Sigmoid colon (tissue), 7 donors: ENCODE results near the gene GPD2. TPM values are rescaled to one million over a fixed set of nuclear protein-coding genes. Genes with fewer than 3 reads are reported as not detected.

Source experiments
- DNase-seq: peaks from one replicate; pipeline ENCODE4 v3.0.0-alpha.2; 2019
- H3K27ac ChIP-seq, 4 donors: fragments of 200-600 bp; sonication (generic); one replicate each; pipeline ENCODE4 v1.5.1; 2016 to 2019; ENCODE audit warnings: mild to moderate bottlenecking in 1 of 4
- H3K27me3 ChIP-seq, 3 donors: fragments of 200-600 bp; sonication (generic); one replicate each; pipeline ENCODE4 v1.5.1; 2019; ENCODE audit warnings: mild to moderate bottlenecking in 1 of 3
- H3K36me3 ChIP-seq, 4 donors: fragments of 200-600 bp; sonication (generic); one replicate each; pipeline ENCODE4 v1.5.1; 2016 to 2019
- H3K4me1 ChIP-seq, 4 donors: fragments of 200-600 bp; sonication (generic); one replicate each; pipeline ENCODE4 v1.5.1; 2017 to 2019
- H3K4me3 ChIP-seq, 4 donors: fragments of 200-600 bp; sonication (generic); one replicate each; pipeline ENCODE4 v1.5.1; 2017 to 2019; ENCODE audit warnings: mild to moderate bottlenecking in 2 of 4, moderate library complexity in 1 of 4
- H3K9me3 ChIP-seq, 4 donors: fragments of 200-600 bp in 3 of 4; sonication (generic) in 3 of 4; one replicate each; pipeline versions ENCODE4 v1.5.1 to v1.6.1; 2013 to 2019
- CTCF ChIP-seq, 4 experiments: fragments of 450-650 bp in 3 of 4; fragments of 200-600 bp in 1 of 4; IDR thresholded peaks; one replicate each; pipeline ENCODE4 v1.5.1; 2016 to 2019; ENCODE audit warnings: antibody characterized with exemption in 4 of 4, mild to moderate bottlenecking in 3 of 4, moderate library complexity in 2 of 4
- EP300 ChIP-seq, 4 donors: sonication (generic); formaldehyde crosslinking; IDR thresholded peaks; one replicate each; pipeline ENCODE4 v1.6.1; 2017; ENCODE audit warnings: antibody characterized with exemption in 4 of 4
- POLR2A ChIP-seq, 2 donors: fragments of 450-650 bp; IDR thresholded peaks; one replicate each; pipeline ENCODE4 v1.6.1; 2016; ENCODE audit warnings: antibody characterized with exemption in 2 of 2, mild to moderate bottlenecking in 2 of 2, moderate library complexity in 2 of 2
- POLR2AphosphoS5 ChIP-seq, 4 donors: sonication (generic); formaldehyde crosslinking; IDR thresholded peaks; one replicate each; pipeline ENCODE4 v1.6.1; 2017; ENCODE audit warnings: antibody characterized with exemption in 4 of 4
- WGBS, 2 donors: extraction: QIAGEN DNeasy Blood & Tissue Kit; methylation state at CpG; one replicate each; pipeline ENCODE4 v1.1.7; 2013; 5-methylcytosine and 5-hydroxymethylcytosine counted together
- intact Hi-C: fragments of 100-400 bp; cut with DNase I; formaldehyde crosslinking; loops from one replicate; pipeline ENCODE4 v1.15.1; 2023
- polyA plus RNA-seq, 3 donors: library from polyadenylated mRNA; stranded (reverse); fragments of 200-250 nt; gene quantifications; one replicate each; pipeline ENCODE4 v1.2.3, GENCODE V29; 2013
- total RNA-seq, 4 donors: library from RNA; depleted of rRNA; stranded (reverse); fragments of >200 nt; gene quantifications; one replicate each; pipeline ENCODE4 v1.1.0, GENCODE V29; 2016
- donor health status: healthy with polysubstance abuse.
- donor health status: Bipolar disorder and iron deficiency.
- donor health status: healthy.

GPD2 gene
- total RNA-seq, result 10 to 100 TPM; 15.0 to 44.6 (median 17.9) TPM
- polyA plus RNA-seq, result 10 to 100 TPM; 13.2 to 16.4 (median 15.4) TPM

- no peaks in the 10 kb centered on the region for H3K9me3 ChIP-seq
- H3K27ac ChIP-seq, result peak within 1 kb of the TSS; percentile 96 to 99 (median 98)
- 0 to 1% methylated on average over 79 of the region's 79 CpGs for WGBS, 2 donors
- peaks cover 0 to 29% (median 21%) of the 10 kb centered on the region in 4 donors for H3K4me1 ChIP-seq
- no peaks in the 10 kb centered on the region for H3K36me3 ChIP-seq
- intact Hi-C loops, result loop anchor here (1.0 to 2.0 kb wide), 4 partner anchors 35 to 101 kb away; no protein-coding TSS in a partner anchor
- no peaks in the 10 kb centered on the region for H3K27me3 ChIP-seq
- DNase-seq, result peak; percentile 95
- TF ChIP-seq EP300 (IDR thresholded peaks at IDR 0.05), result no peak
- TF ChIP-seq POLR2A (IDR thresholded peaks at IDR 0.05), result peak in 1 of 2 donors; percentile 71
- TF ChIP-seq POLR2AphosphoS5 (IDR thresholded peaks at IDR 0.05), result peak; percentile 81 to 88 (median 84)
- no peak for TF ChIP-seq CTCF (IDR thresholded peaks at IDR 0.05)
- H3K4me3 ChIP-seq, result peak within 1 kb of the TSS; percentile 53 to 82 (median 72)
These were observed at the start of gene GPD2 for GRCh38 chr2:156435718-156436496. Gene GPD2, plus strand, starts transcription at chr2:156436379. Its CDS starts 39,727 bp downstream, at chr2:156476106.

GRCh38 chr2:156394033-156394741 is 42.0 kb upstream of the GPD2 start:
- Histone ChIP-seq H3K4me3 (no peak overlapping the region), H3K36me3 (no peaks in the 10 kb centered on the region), H3K27ac (no peak overlapping the region), H3K4me1 (peaks cover 0 to under 1% (median 0%) of the 10 kb centered on the region in 4 donors), H3K9me3 (no peaks in the 10 kb centered on the region), H3K27me3 (no peaks in the 10 kb centered on the region)
- no peak for DNase-seq
- WGBS, 2 donors, result 84 to 95% methylated on average over 26 of the region's 26 CpGs
- intact Hi-C loops, result no loop called here
- no peak for TF ChIP-seq POLR2A (IDR thresholded peaks at IDR 0.05)
- TF ChIP-seq POLR2AphosphoS5 (IDR thresholded peaks at IDR 0.05), result no peak
- no peak for TF ChIP-seq CTCF (IDR thresholded peaks at IDR 0.05)
- TF ChIP-seq EP300 (IDR thresholded peaks at IDR 0.05), result no peak

- intact Hi-C loops, result no loop called here
- Histone ChIP-seq H3K36me3 (no peaks in the 10 kb centered on the region), H3K27ac (no peak overlapping the region), H3K4me1 (peaks cover 2 to 8% (median 5%) of the 10 kb centered on the region in 4 donors), H3K9me3 (no peaks in the 10 kb centered on the region), H3K4me3 (no peak overlapping the region), H3K27me3 (no peaks in the 10 kb centered on the region)
- no peak for DNase-seq
- TF ChIP-seq EP300 (IDR thresholded peaks at IDR 0.05) (no peak), POLR2AphosphoS5 (IDR thresholded peaks at IDR 0.05) (no peak), CTCF (IDR thresholded peaks at IDR 0.05) (no peak), POLR2A (IDR thresholded peaks at IDR 0.05) (no peak)
- 72 to 87% methylated on average over 2 of the region's 2 CpGs for WGBS, 2 donors
These were observed 40.1 kb upstream of the GPD2 start for GRCh38 chr2:156396126-156396525.

GRCh38 chr2:156397229-156397628 is 39.0 kb upstream of the GPD2 start:
- intact Hi-C loops, result no loop called here
- Histone ChIP-seq H3K9me3 (no peaks in the 10 kb centered on the region), H3K27me3 (no peaks in the 10 kb centered on the region), H3K27ac (no peak overlapping the region), H3K36me3 (no peaks in the 10 kb centered on the region), H3K4me1 (peaks cover 3 to 8% (median 5%) of the 10 kb centered on the region in 4 donors), H3K4me3 (no peak overlapping the region)
- TF ChIP-seq POLR2AphosphoS5 (IDR thresholded peaks at IDR 0.05) (no peak), CTCF (IDR thresholded peaks at IDR 0.05) (no peak), POLR2A (IDR thresholded peaks at IDR 0.05) (no peak), EP300 (IDR thresholded peaks at IDR 0.05) (no peak)
- DNase-seq, result no peak
- 97 to 99% methylated on average over 4 of the region's 4 CpGs for WGBS, 2 donors
